Breast epithelium (tissue), 3 donors: Measurements from ENCODE around the gene F11.

Experiments
- POLR2A ChIP-seq: fragments of 450-650 bp; IDR thresholded peaks from one replicate; pipeline ENCODE4 v1.6.1; 2016; ENCODE audit warnings: antibody characterized with exemption, mild to moderate bottlenecking, moderate library complexity
- POLR2AphosphoS5 ChIP-seq, 3 donors: sonication (generic); formaldehyde crosslinking; IDR thresholded peaks; one replicate each; pipeline ENCODE4 v1.6.1; 2017; ENCODE audit warnings: antibody characterized with exemption in 3 of 3
- TF ChIP-seq, protein P1 (sequence below), 3 donors: fragments of 450-650 bp; IDR thresholded peaks; one replicate each; pipeline ENCODE4 v1.5.1; 2016 to 2017; ENCODE audit warnings: antibody characterized with exemption in 3 of 3, mild to moderate bottlenecking in 3 of 3, moderate library complexity in 3 of 3

DNA sequence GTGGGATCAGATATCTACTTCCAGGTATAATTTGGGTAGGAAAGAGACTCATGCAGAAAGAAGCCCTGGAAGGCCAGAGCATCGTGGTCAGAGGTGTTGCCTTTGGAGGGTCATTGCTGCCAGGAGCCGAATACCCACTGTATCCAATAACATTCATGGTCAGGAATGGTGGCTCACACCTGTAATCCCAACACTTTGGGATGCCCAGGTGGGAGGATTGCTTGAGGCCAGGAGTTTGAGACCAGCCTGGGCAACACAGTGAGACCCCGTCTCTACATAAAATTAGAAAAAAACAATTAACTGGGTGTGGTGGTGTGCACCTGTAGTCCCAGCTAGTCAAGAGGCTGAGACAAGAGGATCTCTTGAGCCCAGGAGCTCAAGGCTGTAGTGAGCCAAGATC, 10.9 kb upstream of the F11 start:
- TF ChIP-seq, protein P1, sequence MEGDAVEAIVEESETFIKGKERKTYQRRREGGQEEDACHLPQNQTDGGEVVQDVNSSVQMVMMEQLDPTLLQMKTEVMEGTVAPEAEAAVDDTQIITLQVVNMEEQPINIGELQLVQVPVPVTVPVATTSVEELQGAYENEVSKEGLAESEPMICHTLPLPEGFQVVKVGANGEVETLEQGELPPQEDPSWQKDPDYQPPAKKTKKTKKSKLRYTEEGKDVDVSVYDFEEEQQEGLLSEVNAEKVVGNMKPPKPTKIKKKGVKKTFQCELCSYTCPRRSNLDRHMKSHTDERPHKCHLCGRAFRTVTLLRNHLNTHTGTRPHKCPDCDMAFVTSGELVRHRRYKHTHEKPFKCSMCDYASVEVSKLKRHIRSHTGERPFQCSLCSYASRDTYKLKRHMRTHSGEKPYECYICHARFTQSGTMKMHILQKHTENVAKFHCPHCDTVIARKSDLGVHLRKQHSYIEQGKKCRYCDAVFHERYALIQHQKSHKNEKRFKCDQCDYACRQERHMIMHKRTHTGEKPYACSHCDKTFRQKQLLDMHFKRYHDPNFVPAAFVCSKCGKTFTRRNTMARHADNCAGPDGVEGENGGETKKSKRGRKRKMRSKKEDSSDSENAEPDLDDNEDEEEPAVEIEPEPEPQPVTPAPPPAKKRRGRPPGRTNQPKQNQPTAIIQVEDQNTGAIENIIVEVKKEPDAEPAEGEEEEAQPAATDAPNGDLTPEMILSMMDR (IDR thresholded peaks at IDR 0.05): no peak
- TF ChIP-seq POLR2AphosphoS5 (IDR thresholded peaks at IDR 0.05) (no peak), POLR2A (no peak)
